Measurements from ENCODE around the gene ZBTB7A.

- TF ChIP-seq CTCF (conservative IDR thresholded peaks at IDR 0.05 in 1 of 2, IDR thresholded peaks at IDR 0.05 in 1 of 2; ENCODE audit: low read depth in 1 of 2, low read length in 2 of 2) (no peak), EZH2 (IDR thresholded peaks at IDR 0.05; ENCODE audit: low read length, missing control alignments) (no peak)
These were observed 17.3 kb downstream of the ZBTB7A start for GRCh38 chr19:4049432-4049831.

All from fibroblast of lung (primary cell).